Endothelial cell of umbilical vein (primary cell): Measurements from ENCODE around the gene SSX2IP. TPM values are rescaled to one million over a fixed set of nuclear protein-coding genes. Genes with fewer than 3 reads are reported as not detected.

Experiments
- BruUV-seq: library from RNA; stranded (reverse); fragments of 400-500 nt; replicated peaks from 2 replicates; lab custom pipeline; 2021; lab: Mats Ljungman, UMichigan
- CTCF ChIA-PET: fragments of 300-600, 350-600 bp; sonication (Branson Sonifier 250); formaldehyde crosslinking; loops from one replicate; lab custom pipeline; 2021; ENCODE audit warnings: antibody characterized with exemption, inconsistent platforms; lab: Charles Lee
- POLR2A ChIA-PET: fragments of 300-600, 350-600 bp; sonication (Branson Sonifier 250); formaldehyde crosslinking; loops from one replicate; lab custom pipeline; 2021; ENCODE audit warnings: antibody characterized with exemption, inconsistent platforms; lab: Charles Lee
- DNase-seq: peaks from one replicate; pipeline ENCODE4 v3.0.0-alpha.2; 2011; ENCODE audit warnings: low read depth, low spot score
- FAIRE-seq: peaks from 2 replicates; lab custom pipeline; 2011; peaks lifted over from hg19 to GRCh38; lab: Jason Lieb, UNC
- H2AFZ ChIP-seq: 2 replicates; pipeline ENCODE4 v1.6.0; 2012; ENCODE audit warnings: low read depth, low read length, control low read depth, inconsistent platforms
- H3K27ac ChIP-seq: 2 replicates; pipeline ENCODE4 v1.5.1; 2011; ENCODE audit warnings: low read depth, mild to moderate bottlenecking, control low read depth, low read length, moderate library complexity; ENCODE audit not compliant: insufficient read depth
- H3K27me3 ChIP-seq, 2 experiments: 2 replicates each; pipeline versions ENCODE4 v1.6.0 to v1.6.1; 2011; ENCODE audit warnings: low read length in 2 of 2, mixed read lengths in 1 of 2; ENCODE audit not compliant: control insufficient read depth in 2 of 2, insufficient read depth in 2 of 2
- H3K36me3 ChIP-seq, 2 experiments: 2 replicates in 1 of 2; 3 replicates in 1 of 2; pipeline ENCODE4 v1.5.1; 2011; ENCODE audit warnings: low read length in 2 of 2, mild to moderate bottlenecking in 1 of 2, moderate library complexity in 1 of 2; ENCODE audit not compliant: control insufficient read depth in 2 of 2, insufficient read depth in 2 of 2; ENCODE audit errors: extremely low read depth in 1 of 2
- H3K4me1 ChIP-seq: 3 replicates; pipeline ENCODE4 v1.5.1; 2011; ENCODE audit warnings: mild to moderate bottlenecking, low read length; ENCODE audit not compliant: control insufficient read depth, insufficient read depth; ENCODE audit errors: extremely low read depth
- H3K4me2 ChIP-seq: 2 replicates; pipeline ENCODE4 v1.6.1; 2011; ENCODE audit warnings: low read length, control low read depth, mixed read lengths; ENCODE audit not compliant: insufficient read depth
- H3K4me3 ChIP-seq, 3 experiments: fragments of 200-600 bp in 1 of 3; sonication (generic), shearing (Covaris generic) in 1 of 3; replicated peaks in 1 of 3; 2 replicates each; pipeline ENCODE4 v1.5.1; 2011 to 2016; ENCODE audit warnings: control low read depth in 3 of 3, low read length in 3 of 3, mild to moderate bottlenecking in 2 of 3, inconsistent platforms in 1 of 3, low read depth in 1 of 3, moderate library complexity in 1 of 3; ENCODE audit not compliant: insufficient read depth in 1 of 3
- H3K79me2 ChIP-seq: 2 replicates; pipeline ENCODE4 v1.6.0; 2012; ENCODE audit warnings: low read length, inconsistent platforms; ENCODE audit not compliant: control insufficient read depth, insufficient read depth
- H3K9ac ChIP-seq: replicated peaks from 2 replicates; pipeline ENCODE3; 2011; ENCODE audit warnings: low read length, control low read depth; ENCODE audit not compliant: insufficient read depth; ENCODE audit errors: extremely low read depth
- H3K9me1 ChIP-seq: replicated peaks from 3 replicates; pipeline ENCODE4 v1.6.0; 2011; ENCODE audit warnings: mild to moderate bottlenecking, low read length; ENCODE audit not compliant: control insufficient read depth, insufficient read depth; ENCODE audit errors: extremely low read depth
- H3K9me3 ChIP-seq: replicated peaks from 2 replicates; pipeline ENCODE4 v1.5.1; 2012; ENCODE audit warnings: low read length, inconsistent platforms; ENCODE audit not compliant: control insufficient read depth, insufficient read depth
- H4K20me1 ChIP-seq: replicated peaks from 2 replicates; pipeline ENCODE3; 2011; ENCODE audit warnings: mild to moderate bottlenecking, low read length; ENCODE audit not compliant: control insufficient read depth, insufficient read depth; ENCODE audit errors: extremely low read depth
- CTCF ChIP-seq, 2 donors: IDR thresholded peaks; 1 replicate in 1 of 2; 2 replicates in 1 of 2; pipeline ENCODE4 v1.5.1; 2011; ENCODE audit warnings: low read length in 2 of 2, mild to moderate bottlenecking in 2 of 2, moderate library complexity in 2 of 2, control low read depth in 1 of 2, inconsistent platforms in 1 of 2, low read depth in 1 of 2; ENCODE audit not compliant: insufficient read depth in 1 of 2; ENCODE audit errors: extremely low read depth in 1 of 2
- EZH2 ChIP-seq: IDR thresholded peaks from 2 replicates; pipeline ENCODE4 v1.6.1; 2012; ENCODE audit warnings: borderline replicate concordance, low read depth, mild to moderate bottlenecking, moderate library complexity, low read length, inconsistent platforms; ENCODE audit not compliant: severe bottlenecking
- FOS ChIP-seq: IDR thresholded peaks from 2 replicates; pipeline ENCODE4 v1.6.1; 2011; ENCODE audit warnings: mild to moderate bottlenecking, low read length, moderate library complexity, borderline replicate concordance; ENCODE audit not compliant: insufficient read depth
- GATA2 ChIP-seq: IDR thresholded peaks from 2 replicates; pipeline ENCODE4 v1.7.0; 2011; ENCODE audit warnings: low read depth, mild to moderate bottlenecking, moderate library complexity, mixed read lengths, low read length; ENCODE audit not compliant: insufficient read length, insufficient read depth
- JUN ChIP-seq: IDR thresholded peaks from 2 replicates; pipeline ENCODE4 v1.6.1; 2011; ENCODE audit warnings: borderline replicate concordance, low read depth; ENCODE audit not compliant: insufficient read length, insufficient read depth
- MAX ChIP-seq: IDR thresholded peaks from 2 replicates; pipeline ENCODE4 v1.6.1; 2011; ENCODE audit not compliant: insufficient read depth, insufficient read length
- MYC ChIP-seq: IDR thresholded peaks from one replicate; pipeline ENCODE4 v1.6.1; 2011; ENCODE audit warnings: mild to moderate bottlenecking, low read depth, low read length
- POLR2A ChIP-seq: IDR thresholded peaks from 2 replicates; pipeline ENCODE4 v1.6.1; 2012; ENCODE audit warnings: low read depth, mild to moderate bottlenecking, control low read depth, low read length
- POLR2AphosphoS5 ChIP-seq: IDR thresholded peaks from 2 replicates; pipeline ENCODE4 v1.6.1; 2012; ENCODE audit warnings: low read depth, mild to moderate bottlenecking, control low read depth, low read length, moderate library complexity; ENCODE audit not compliant: insufficient read depth
- dilution Hi-C: fragments of 300-500 bp; cut with MboI; formaldehyde crosslinking; loops from one replicate; pipeline ENCODE4 v1.15.0; 2019; ENCODE audit warnings: low sequenced_read_pairs; ENCODE audit not compliant: extremely low pct_ligation_motif_present
- intact Hi-C: fragments of 100-400 bp; cut with micrococcal nuclease; formaldehyde crosslinking; loops from one replicate; pipeline ENCODE4 v1.10.0; 2022
- polyA plus RNA-seq, 4 experiments: library from polyadenylated mRNA; depleted of rRNA in 3 of 4; stranded (reverse) in 3 of 4; unstranded in 1 of 4; fragments of >200 nt; gene quantifications; 2 replicates each; pipeline versions ENCODE4 v1.2.1 to v1.2.3, GENCODE V29; 2011 to 2012; ENCODE audit warnings: missing spikeins in 1 of 4
- total RNA-seq: library from RNA; stranded (reverse); gene quantifications from 2 replicates; pipeline ENCODE4 v1.2.3, GENCODE V29; 2021

SSX2IP gene
- total and polyA plus RNA-seq, 2 donors (not counting 3 experiments of a cell fraction or from before 2014, with no cell fraction given), result 0.77 to 8.4 TPM

GRCh38 chr1:84726593-84727499 is 36.6 kb upstream of the SSX2IP start:
- Histone ChIP-seq H3K4me2 (no peak overlapping the region), H3K9me3 (no peaks in the 10 kb centered on the region), H3K36me3 (no peaks in the 10 kb centered on the region), H3K9me1 (no peaks in the 10 kb centered on the region), H3K27ac (no peak overlapping the region), H3K4me1 (no peaks in the 10 kb centered on the region), H2AFZ (no peak overlapping the region), H3K4me3 (no peak overlapping the region), H3K79me2 (no peaks in the 10 kb centered on the region), H3K27me3 (peaks cover 0 to 2% of the 10 kb centered on the region in 2 experiments), H3K9ac (no peak overlapping the region), H4K20me1 (no peaks in the 10 kb centered on the region)
- FAIRE-seq, result no peak
- no peak for TF ChIP-seq CTCF (IDR thresholded peaks at IDR 0.05; ENCODE audit: extremely low read depth in 1 of 2, insufficient read depth in 1 of 2, low read depth in 1 of 2, low read length in 2 of 2)
- TF ChIP-seq FOS, result no peak
- TF ChIP-seq POLR2AphosphoS5, result no peak
- no peak for TF ChIP-seq GATA2
- TF ChIP-seq POLR2A, result no peak
- no peak for TF ChIP-seq MYC
- no peak for TF ChIP-seq EZH2
- TF ChIP-seq MAX, result no peak
- no peak for TF ChIP-seq JUN
- no TSS peak for BruUV-seq
- dilution Hi-C loops (no loop called here), intact Hi-C loops (no loop called here)
- peak; percentile 2 for DNase-seq
- CTCF ChIA-PET, result interaction anchor here (1.3 kb wide), 1 partner anchor 12 kb away, joined by 4 read pairs; no protein-coding TSS in a partner anchor
- POLR2A ChIA-PET, result no interaction called here
